Dermis blood vessel endothelial cell (primary cell): Measurements from ENCODE around the gene MYH10. TPM values are rescaled to one million over a fixed set of nuclear protein-coding genes. Genes with fewer than 3 reads are reported as not detected.
"Not testable (repeated sequence)": the region's sequence is repeated elsewhere in the genome, so short reads cannot be mapped to it uniquely, and the experiment has no call there.

Source experiments
- DNase-seq: peaks from one replicate; pipeline ENCODE4 v3.0.0; 2010
- total RNA-seq: library from RNA; depleted of rRNA; stranded (reverse); fragments of >200 nt; gene quantifications from 2 replicates; pipeline ENCODE4 v1.2.3, GENCODE V29; 2014

MYH10 gene
- total RNA-seq, 1 donor from 2014 or later = 227 TPM

DNA sequence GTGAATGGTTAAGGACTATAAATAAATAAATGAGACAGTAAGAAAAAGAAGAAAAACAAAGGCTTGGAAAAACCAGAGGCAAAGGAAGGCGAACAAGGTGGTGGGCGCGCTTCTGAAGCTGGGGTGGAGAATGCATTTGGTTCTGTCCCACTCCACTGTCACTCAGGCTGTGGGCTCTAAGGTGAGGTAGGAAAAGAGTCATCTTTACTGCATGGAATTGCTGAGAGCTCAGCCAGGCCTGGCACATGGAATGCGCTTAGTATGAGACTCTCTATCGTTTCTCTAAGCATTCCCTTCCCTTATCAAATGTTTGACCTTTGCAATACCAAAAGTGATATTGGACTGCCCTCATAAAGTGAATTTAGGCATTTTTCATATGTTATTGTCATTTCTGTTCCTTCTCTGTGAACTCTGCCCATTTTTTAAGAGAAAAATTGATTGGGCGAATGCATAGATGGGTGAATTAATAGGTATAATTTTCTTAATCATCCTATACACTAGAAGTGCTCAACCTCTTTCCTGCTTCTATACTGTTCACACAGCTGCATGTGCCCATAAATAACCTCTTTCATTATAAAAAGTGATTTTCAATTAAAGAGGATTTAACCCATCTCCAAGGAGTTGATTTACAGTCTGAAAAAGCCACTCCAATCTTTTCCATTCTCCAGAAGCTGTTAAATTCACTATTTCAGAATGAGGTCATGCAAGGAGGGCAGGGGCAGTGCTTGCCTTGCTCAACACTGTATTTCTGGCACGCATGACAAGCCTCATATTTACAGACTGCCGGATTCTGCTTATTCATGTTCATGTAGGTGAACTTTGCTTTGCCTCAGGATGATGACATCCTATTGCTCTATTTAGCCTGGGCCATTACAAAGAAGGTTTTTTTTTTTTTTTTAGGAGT is 87.7 kb downstream of the MYH10 start:
- DNase-seq = no peak

DNA sequence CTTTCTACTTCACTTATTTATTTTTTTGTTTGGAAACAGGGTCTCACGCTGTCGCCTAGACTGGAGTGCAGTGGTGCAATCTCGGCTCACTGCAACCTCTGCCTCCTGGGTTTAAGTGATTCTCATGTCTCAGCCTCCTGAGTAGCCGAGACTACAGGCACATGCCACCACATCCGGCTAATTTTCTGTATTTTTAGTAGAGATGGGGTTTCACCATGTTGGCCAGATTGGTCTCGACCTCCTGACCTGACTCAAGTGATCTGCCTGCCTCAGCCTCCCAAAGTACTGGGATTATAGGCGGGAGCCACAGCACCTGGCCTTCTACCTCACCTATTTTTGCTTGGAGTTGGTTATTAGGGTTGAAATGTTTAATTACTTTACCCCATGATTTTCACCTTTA is 90.5 kb downstream of the MYH10 start:
- DNase-seq = not testable (repeated sequence)

GRCh38 chr17:8537734-8538133 is 92.8 kb downstream of the MYH10 start:
- no peak for DNase-seq

DNA sequence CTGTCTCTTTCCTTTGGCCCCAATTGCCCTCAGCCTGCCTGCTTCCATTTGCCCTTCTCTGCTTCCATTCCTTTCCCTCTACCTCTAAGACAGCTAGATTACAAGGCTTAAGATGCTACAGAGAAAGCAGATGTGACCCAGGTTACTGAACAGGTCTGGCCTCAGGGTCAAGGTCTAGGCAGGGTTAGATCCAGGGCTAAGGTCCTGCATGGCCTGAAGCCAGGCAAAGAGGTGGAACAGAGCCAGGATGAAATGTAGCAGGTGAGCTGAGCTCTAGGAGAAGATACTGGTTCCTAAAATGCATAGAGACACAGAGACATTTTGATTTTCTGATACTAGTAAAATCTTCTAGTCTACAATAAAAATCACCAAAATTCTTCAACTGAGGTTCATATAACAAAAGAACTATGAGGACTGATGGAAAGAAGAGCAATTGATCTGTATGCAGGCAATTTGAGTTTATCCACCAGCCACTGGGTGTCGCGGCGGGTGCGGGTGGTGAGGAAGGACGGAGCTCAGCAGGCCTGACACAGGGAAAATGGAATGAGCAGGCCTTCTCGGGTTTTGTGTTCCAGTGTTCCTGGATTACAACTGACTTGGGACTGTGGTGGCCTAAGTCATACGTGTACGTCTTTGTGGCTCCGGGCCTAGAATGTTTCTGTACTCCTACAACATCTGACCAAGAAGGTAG is 95.9 kb downstream of the MYH10 start:
- DNase-seq = no peak

DNA sequence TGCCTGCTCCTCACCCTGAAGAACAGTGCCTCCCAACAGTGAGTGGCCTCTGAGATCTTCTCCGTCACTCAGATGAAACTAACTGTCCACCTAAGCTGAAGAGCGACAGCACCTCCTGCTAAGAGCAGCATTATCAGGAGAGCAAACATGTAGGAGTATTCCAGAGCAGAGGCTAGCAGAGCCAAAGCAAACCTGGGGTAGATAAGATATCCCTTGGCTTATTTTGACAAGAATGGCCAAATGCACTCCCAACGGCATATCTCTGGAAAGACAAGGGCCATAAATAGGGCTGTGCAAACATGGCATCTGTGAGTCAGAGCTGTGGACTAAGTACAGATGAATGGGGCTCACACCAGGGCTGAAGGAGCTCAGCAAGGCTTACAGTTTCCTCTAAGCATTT is 98.5 kb downstream of the MYH10 start:
- DNase-seq = no peak

GRCh38 chr17:8522577-8522976 is 107.9 kb downstream of the MYH10 start:
- peak; percentile 12 for DNase-seq

DNA sequence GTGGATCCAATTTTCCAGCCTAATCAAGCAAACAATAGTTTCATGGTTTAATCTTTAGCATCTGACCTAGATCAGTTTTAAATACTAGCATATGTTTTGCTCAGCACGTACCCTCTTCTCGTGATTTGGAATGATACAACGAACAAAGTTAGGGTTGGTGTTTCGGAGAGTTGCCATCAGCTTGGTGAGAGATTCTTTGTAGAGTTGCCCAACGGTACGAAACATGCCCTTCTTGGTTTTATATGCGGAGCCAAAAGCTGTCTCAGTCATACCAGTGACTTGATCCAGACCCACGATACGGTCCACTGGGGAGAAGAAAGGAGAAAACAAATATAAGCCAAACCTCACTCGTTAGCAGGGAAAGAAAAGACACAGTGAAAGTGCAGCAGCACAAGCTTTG is 109.5 kb downstream of the MYH10 start:
- no peak for DNase-seq

DNA sequence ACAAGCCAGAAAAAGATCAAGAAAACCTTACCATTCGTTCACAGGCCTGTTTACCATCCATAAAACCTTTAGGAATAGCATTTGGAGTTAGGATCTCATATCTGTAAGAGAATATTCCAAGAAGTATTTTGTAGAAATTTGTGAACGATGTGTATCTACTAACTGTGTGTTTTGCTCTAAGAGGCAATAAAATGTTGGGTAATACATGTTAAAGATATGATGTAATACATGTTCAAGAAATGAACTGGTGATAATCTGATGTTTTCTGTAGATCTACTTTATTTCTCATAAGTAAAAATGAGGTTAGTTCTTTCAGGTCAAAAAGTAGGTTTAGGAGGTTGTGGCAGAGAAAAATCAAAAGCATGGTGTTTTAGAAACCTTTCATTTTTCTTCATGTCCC is 111.7 kb downstream of the MYH10 start:
- no peak for DNase-seq

- DNase-seq = no peak
These were observed 112.2 kb downstream of the MYH10 start for GRCh38 chr17:8518326-8518725.

GRCh38 chr17:8514801-8515200 is 115.7 kb downstream of the MYH10 start:
- DNase-seq = no peak

GRCh38 chr17:8506145-8506544 is 124.4 kb downstream of the MYH10 start:
- DNase-seq = no peak

DNA sequence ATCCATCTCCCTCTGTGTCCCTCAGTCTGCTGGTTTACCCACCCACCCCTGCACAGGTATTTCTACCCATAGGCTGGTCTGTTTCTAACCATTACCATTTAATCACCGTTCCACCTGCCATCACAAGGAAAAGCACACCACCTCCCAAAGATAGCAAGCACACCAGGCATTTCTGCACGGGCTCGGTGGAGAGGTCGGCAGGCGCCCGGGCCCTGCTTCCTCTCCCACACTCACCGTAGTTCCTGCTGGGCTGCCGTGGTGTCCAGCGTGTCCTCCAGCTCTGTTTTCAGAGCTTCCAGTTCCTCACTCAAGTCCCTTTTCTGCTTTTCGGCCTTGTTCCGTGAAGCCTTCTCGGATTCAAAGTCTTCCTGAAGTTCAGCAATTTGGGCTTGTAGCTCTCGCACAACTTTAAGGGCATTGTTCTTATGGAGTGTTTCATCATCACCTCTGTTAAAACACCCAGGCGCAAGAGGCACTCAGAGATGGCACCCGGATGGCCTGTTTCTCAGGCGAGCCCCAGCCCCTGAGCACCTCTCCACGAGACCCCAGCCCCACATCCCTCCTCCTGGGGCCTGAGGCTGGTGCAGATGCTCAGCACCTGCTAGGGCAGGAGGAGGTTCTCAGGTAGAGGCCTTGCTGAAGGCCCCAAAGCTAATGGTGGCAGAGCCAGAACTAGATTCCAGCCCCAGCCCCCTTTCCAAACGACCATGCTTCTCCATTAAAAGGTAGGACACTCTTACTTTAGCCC is 125.9 kb downstream of the MYH10 start:
- no peak for DNase-seq

DNA sequence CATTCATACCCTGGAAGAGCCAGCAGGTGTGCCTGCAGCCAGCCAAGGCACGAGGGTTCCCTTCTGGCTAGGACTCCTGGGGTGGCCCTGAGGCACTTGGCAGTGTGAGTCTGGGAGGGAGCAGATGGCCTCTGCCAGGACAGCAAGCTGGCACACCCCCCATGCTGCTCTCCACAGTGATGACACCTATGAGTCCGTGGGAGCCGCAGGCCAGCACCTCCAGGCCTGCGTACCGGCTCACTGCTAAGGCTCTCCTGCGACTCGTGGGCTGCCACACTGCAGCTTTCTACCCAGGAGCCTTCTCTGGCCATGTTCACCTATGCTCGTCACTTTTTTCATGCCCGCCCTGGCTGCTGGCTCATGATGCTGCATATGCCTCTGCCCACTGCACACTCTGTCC is 126.7 kb downstream of the MYH10 start:
- DNase-seq = no peak

GRCh38 chr17:8503368-8503767 is 127.2 kb downstream of the MYH10 start:
- peak; percentile 11 for DNase-seq

GRCh38 chr17:8502126-8502525 is 128.4 kb downstream of the MYH10 start:
- DNase-seq = no peak

- DNase-seq = no peak
These were observed 129.9 kb downstream of the MYH10 start for GRCh38 chr17:8500609-8501008.

DNA sequence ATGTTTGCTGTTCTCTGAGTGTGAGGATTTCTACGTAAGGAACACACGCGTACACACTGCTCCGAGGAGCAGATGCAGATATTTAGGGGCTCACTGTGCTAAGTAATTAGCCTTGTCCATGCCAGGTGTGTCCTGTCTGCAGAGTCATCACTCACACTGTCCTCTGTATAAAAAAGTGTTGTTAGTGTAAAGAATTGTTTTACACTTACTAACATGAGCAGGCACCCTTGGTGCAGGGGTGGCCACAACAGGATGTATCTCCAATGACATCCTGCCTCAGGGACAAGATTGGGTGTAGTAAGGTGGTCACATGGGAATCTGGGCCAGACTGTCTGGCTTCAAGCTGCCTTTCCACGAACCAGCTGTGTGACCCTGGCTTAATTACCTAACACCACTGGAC is 130.9 kb downstream of the MYH10 start:
- DNase-seq = no peak

DNA sequence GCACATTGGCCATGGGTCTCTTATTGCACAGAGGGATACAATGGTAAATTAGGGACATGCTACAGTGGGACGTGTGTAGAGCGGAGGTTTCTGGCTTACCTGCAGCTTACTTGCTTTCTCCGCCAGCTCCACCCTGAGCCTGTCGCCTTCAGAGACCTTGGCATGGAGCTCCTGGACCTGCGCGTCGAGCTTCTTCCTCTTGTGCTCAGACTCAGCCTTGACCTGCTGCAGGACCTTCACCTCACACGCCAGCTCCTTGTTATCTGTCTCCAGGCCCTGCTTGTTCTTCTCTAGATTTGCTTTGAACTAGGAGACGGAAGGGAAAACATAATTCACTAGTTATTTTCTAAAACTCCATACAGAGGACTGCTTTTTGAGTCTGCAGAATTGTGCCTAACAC is 131.4 kb downstream of the MYH10 start:
- no peak for DNase-seq

DNA sequence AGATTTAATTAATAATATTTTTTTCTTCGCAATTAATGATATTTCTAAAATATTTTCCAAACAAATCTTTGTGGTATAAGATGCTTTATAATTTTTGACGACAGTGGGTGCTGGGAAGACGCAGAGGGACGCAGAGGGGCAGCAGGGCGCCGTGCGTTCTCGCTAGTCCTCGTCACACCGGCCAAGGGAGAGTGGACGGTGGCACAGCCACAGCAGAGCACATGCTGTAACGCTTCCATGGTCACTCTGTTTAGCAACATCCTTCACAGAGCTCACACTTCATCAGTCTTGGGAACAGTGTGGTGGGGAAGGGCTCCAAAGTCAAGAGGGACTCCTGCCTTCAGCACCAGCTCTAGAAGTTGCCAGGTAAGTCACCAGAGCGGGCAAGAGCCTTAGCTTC is 134.4 kb downstream of the MYH10 start:
- DNase-seq = no peak

- DNase-seq = no peak
These were observed 135.9 kb downstream of the MYH10 start for GRCh38 chr17:8494506-8495111.

DNA sequence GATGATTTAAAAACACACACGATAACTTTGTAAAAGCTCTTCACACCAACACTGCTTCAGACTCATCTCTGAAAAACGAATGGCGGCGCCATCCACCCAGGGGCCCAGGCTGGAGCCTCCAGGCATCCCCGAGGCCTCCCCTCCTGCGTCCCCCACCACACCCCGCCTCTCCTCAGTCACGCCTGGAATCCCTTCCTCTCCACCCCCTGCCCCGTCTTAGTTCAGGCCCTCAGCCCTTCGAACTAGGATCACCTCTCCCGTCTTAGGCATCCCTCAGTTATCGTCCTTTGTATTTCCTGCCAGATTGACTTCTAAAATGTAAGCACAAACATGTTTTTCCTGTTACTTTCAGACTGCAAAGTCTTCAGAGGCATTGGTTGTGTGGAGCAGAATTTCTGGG is 136.5 kb downstream of the MYH10 start:
- DNase-seq = no peak

- DNase-seq = no peak
These were observed 138.4 kb downstream of the MYH10 start for GRCh38 chr17:8492121-8492520.
